AG09319 (cell line): ENCODE data around the gene GLT8D1.

Source experiments
- DNase-seq: peaks from one replicate; pipeline ENCODE4 v3.0.0-alpha.2; 2010; ENCODE audit warnings: low read depth; ENCODE audit errors: extremely low read depth
- TF ChIP-seq, protein P1 (sequence below): IDR thresholded peaks from 2 replicates; pipeline ENCODE4 v1.5.1; 2011; ENCODE audit warnings: low read depth, mild to moderate bottlenecking, inconsistent platforms, low read length, moderate library complexity

Gene GLT8D1

GRCh38 chr3:52710512-52710911 lies 4.9 kb upstream of the GLT8D1 start:
- TF ChIP-seq, protein P1, sequence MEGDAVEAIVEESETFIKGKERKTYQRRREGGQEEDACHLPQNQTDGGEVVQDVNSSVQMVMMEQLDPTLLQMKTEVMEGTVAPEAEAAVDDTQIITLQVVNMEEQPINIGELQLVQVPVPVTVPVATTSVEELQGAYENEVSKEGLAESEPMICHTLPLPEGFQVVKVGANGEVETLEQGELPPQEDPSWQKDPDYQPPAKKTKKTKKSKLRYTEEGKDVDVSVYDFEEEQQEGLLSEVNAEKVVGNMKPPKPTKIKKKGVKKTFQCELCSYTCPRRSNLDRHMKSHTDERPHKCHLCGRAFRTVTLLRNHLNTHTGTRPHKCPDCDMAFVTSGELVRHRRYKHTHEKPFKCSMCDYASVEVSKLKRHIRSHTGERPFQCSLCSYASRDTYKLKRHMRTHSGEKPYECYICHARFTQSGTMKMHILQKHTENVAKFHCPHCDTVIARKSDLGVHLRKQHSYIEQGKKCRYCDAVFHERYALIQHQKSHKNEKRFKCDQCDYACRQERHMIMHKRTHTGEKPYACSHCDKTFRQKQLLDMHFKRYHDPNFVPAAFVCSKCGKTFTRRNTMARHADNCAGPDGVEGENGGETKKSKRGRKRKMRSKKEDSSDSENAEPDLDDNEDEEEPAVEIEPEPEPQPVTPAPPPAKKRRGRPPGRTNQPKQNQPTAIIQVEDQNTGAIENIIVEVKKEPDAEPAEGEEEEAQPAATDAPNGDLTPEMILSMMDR = no peak
- DNase-seq = no peak

DNA sequence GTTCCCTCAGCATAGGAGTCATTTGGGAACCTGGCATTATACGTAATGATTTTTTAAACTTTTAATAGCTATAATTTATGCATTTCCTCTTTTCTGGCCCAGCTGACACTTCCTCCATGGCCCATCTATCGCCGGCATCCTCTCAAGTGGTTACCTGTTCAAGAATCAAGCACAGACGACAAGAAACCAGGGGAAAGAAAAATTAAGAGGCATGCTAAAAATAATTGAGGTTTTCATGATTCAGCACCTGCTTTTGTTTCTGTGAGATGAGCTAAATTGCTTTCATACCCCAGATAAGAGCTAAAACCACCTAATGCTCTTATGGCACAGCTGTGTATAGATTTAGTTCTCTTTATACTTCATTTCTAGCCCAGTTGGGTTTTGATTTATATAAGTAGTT lies 2.0 kb upstream of the GLT8D1 start:
- TF ChIP-seq, protein P1 = no peak
- DNase-seq = no peak

DNA sequence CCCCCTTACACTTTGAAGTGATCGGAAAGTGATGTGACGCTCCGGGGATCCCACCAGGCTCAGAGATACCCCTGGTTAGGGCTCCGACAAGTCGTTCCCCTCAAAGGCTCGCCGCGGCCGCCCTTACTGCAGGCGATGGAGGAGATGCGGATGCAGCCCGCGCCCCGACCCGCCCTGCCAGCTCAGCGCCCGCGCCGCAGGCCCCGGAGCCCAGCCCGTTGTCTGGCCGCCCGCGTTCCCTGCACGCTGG lies 228 bp downstream of the GLT8D1 start:
- no peak for DNase-seq
- TF ChIP-seq, protein P1 = no peak

GRCh38 chr3:52704611-52705437 lies 767 bp downstream of the GLT8D1 start:
- no peak for DNase-seq
- TF ChIP-seq, protein P1 = no peak

- DNase-seq = no peak
- TF ChIP-seq, protein P1 = no peak
Observed at GRCh38 chr3:52703341-52703740, 2.2 kb downstream of the GLT8D1 start.

DNA sequence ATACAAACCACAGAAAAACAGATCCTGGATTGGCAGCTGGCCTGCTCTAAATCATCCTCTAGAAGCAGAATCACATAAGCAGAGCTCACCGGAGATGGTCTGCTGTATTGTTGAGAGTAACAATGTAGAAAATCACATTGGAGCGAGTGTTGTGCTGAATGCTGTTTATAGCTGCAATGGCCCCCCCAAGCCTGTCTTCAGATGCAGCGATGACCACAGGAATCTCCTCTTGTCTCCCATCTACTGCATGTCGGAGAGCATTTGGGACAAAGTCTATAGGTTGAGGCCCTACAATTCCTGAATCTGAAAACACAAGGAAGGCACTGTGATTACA lies 8.0 kb downstream of the GLT8D1 start:
- DNase-seq = no peak
- TF ChIP-seq, protein P1 = no peak

DNA sequence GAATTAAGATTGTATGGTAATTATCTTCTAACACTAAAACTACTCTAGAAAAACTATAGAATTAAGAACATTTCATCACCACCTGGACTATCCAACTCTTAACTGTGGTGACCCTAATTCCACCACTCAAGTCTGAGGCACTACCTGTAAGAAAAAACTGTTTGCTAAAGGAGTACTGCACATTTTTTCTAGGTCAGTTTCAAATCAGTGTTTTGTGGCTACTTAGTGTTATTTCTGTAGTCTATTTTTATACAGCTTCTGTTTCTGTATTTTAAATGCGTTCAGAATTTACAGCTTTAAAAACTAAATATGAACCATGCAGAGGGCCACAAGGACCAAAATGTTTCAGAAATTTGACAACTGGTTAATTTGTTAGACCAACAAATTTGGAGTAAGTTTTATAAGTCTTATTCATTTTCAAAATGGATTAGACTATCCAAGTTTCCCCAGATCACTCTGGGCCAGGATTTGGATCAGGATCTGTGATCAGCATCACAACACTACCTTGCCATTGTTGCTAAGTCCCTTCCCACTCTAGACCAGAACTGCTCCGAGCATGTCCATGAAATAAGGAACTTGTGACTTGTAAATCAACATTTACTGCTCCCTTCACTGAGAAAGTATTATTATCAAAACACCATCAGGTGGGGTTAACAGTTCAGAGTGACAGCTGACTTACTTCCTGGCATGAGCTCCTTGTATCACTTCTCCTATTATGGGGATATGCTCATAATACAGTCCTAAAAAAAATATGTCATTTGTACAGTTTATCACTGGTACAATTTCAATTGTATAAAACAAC lies 8.6 kb downstream of the GLT8D1 start:
- TF ChIP-seq, protein P1 = no peak
- no peak for DNase-seq
